PFSK-1 (cell line): Measurements from ENCODE around the gene JCHAIN.

Experiments used
- FOXP2 ChIP-seq: optimal IDR thresholded peaks from 2 replicates; pipeline ENCODE3; 2011; ENCODE audit warnings: borderline replicate concordance, control low read depth, inconsistent platforms; ENCODE audit not compliant: insufficient read depth; ENCODE audit errors: extremely low read length, extremely low read depth
- POLR2AphosphoS5 ChIP-seq: IDR thresholded peaks from 2 replicates; pipeline ENCODE4 v1.6.1; 2012; ENCODE audit warnings: low read depth, mild to moderate bottlenecking, control low read depth, low read length, moderate library complexity
- SIN3A ChIP-seq: IDR thresholded peaks from 2 replicates; pipeline ENCODE4 v1.6.1; 2012; ENCODE audit warnings: mild to moderate bottlenecking, low read length, moderate library complexity, borderline replicate concordance; ENCODE audit not compliant: insufficient read depth
- TF ChIP-seq, protein P1 (sequence below), 2 experiments: IDR thresholded peaks; 2 replicates each; pipeline versions ENCODE4 v1.6.1 to v1.8.0; 2011 to 2012; ENCODE audit warnings: low read depth in 2 of 2, low read length in 2 of 2, control low read depth in 1 of 2, inconsistent platforms in 1 of 2, mild to moderate bottlenecking in 1 of 2, moderate library complexity in 1 of 2; ENCODE audit not compliant: insufficient read depth in 1 of 2

DNA sequence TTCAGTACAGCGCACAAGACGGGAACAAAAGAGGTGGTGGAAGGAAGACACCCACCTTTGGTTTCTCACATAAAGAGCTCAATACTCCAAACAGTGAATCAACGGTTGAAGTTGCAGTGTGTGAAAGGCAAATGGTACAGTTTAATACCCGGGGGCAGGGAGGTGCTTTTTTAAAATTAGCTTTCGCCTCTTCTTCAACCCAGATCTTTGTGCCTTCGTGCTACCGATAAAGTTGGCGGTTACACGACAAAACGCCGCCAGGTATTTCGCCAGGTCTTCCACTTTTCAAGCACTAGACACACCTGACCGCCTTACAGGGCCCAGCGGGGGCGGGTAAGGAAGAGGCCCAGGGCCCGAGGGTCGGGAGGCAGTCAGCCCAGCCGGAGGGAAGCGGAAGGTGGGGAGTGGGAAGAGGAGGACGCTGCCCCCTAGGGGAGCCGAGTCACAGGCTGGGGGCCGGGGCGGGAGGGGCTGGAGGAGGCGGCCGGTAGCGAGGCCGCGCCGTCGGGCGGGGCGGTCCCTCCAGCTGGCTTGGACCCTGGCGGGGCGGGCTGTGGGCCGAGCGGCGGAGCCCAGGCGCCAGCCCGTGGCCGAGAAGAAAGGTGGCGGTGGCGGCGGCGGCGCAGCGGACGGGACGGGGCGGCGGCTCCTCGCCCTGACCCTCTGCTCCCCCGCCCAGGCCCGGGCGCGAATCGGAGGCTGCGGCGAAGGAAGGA, 38.1 kb upstream of the JCHAIN start:
- no peak for TF ChIP-seq POLR2AphosphoS5
- TF ChIP-seq, protein P1, sequence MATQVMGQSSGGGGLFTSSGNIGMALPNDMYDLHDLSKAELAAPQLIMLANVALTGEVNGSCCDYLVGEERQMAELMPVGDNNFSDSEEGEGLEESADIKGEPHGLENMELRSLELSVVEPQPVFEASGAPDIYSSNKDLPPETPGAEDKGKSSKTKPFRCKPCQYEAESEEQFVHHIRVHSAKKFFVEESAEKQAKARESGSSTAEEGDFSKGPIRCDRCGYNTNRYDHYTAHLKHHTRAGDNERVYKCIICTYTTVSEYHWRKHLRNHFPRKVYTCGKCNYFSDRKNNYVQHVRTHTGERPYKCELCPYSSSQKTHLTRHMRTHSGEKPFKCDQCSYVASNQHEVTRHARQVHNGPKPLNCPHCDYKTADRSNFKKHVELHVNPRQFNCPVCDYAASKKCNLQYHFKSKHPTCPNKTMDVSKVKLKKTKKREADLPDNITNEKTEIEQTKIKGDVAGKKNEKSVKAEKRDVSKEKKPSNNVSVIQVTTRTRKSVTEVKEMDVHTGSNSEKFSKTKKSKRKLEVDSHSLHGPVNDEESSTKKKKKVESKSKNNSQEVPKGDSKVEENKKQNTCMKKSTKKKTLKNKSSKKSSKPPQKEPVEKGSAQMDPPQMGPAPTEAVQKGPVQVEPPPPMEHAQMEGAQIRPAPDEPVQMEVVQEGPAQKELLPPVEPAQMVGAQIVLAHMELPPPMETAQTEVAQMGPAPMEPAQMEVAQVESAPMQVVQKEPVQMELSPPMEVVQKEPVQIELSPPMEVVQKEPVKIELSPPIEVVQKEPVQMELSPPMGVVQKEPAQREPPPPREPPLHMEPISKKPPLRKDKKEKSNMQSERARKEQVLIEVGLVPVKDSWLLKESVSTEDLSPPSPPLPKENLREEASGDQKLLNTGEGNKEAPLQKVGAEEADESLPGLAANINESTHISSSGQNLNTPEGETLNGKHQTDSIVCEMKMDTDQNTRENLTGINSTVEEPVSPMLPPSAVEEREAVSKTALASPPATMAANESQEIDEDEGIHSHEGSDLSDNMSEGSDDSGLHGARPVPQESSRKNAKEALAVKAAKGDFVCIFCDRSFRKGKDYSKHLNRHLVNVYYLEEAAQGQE (IDR thresholded peaks at IDR 0.05; ENCODE audit: insufficient read depth in 1 of 2, low read depth in 2 of 2, low read length in 2 of 2), result no peak
- peak; percentile 59 for TF ChIP-seq FOXP2
- TF ChIP-seq SIN3A, result 0 out of 2 replicates have a peak, but pooled peaks have one; percentile 23
